Activated naive CD4-positive, alpha-beta T cell treated with anti-CD3 and anti-CD28 coated beads, Interleukin-2, amount 50 U/mL, for 72 hours (primary cell): ENCODE data around the gene PJA2. TPM values are rescaled to one million over a fixed set of nuclear protein-coding genes. Genes with fewer than 3 reads are reported as not detected.
"Not testable (repeated sequence)": the region's sequence is repeated elsewhere in the genome, so short reads cannot be mapped to it uniquely, and the experiment has no call there.

Source experiments
- ATAC-seq, 2 donors: fragments of 150-1000 bp; cut with Tn5 transposase; 2 replicates each; pipeline ENCODE4 v1.10.0; 2021; ENCODE audit warnings: mild to moderate bottlenecking in 2 of 2, moderate library complexity in 2 of 2
- DNase-seq, 2 donors: peaks; one replicate each; pipeline ENCODE4 v3.0.0; 2021 to 2022; ENCODE audit warnings: low spot score in 2 of 2
- H3K27ac Mint-ChIP-seq, 2 donors: one replicate each; pipeline ENCODE4 v1.8.0; 2022; ENCODE audit warnings: mild to moderate bottlenecking in 2 of 2, mixed read lengths in 2 of 2
- H3K36me3 Mint-ChIP-seq, 2 donors: one replicate each; pipeline ENCODE4 v1.8.0; 2022; ENCODE audit warnings: mixed read lengths in 2 of 2
- H3K9me3 Mint-ChIP-seq, 2 donors: one replicate each; pipeline ENCODE4 v1.8.0; 2022; ENCODE audit warnings: mixed read lengths in 2 of 2
- total RNA-seq, 2 donors: library from RNA; stranded (reverse); gene quantifications; one replicate each; pipeline ENCODE4 v1.2.3, GENCODE V29; 2022

The PJA2 gene
- total RNA-seq, 2 donors from 2014 or later = 63.6 to 64.5 TPM

DNA sequence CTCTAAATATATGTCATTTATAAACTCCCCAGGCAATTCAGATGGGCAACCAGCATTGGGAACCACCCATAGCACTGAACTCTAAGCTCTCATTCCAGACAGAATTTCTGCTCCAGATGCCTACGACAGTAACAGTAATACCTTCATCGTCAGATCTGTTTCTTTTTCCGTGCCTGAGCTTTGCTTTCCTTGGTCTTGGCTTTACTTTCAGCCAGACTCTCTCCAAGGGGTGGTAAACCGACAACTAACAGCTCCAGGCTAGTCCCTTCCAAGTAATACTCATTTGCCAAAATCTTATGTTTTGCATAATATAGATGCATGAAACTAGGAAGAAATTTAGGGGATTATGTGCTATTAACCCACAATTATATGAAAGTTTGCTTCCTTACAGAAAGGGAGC, 102.3 kb downstream of the PJA2 start:
- H3K9me3 Mint-ChIP-seq = no peaks in the 10 kb centered on the region
- H3K36me3 Mint-ChIP-seq = no peaks in the 10 kb centered on the region
- no peak overlapping the region for H3K27ac Mint-ChIP-seq
- no peak for ATAC-seq
- DNase-seq = no peak

GRCh38 chr5:109305352-109305751, 104.4 kb downstream of the PJA2 start:
- Mint-ChIP-seq H3K27ac (no peak overlapping the region), H3K36me3 (no peaks in the 10 kb centered on the region), H3K9me3 (no peaks in the 10 kb centered on the region)
- ATAC-seq = no peak
- no peak for DNase-seq

GRCh38 chr5:109304309-109304708, 105.5 kb downstream of the PJA2 start:
- Mint-ChIP-seq H3K27ac (no peak overlapping the region), H3K9me3 (no peaks in the 10 kb centered on the region), H3K36me3 (no peaks in the 10 kb centered on the region)
- DNase-seq = no peak
- ATAC-seq = no peak

DNA sequence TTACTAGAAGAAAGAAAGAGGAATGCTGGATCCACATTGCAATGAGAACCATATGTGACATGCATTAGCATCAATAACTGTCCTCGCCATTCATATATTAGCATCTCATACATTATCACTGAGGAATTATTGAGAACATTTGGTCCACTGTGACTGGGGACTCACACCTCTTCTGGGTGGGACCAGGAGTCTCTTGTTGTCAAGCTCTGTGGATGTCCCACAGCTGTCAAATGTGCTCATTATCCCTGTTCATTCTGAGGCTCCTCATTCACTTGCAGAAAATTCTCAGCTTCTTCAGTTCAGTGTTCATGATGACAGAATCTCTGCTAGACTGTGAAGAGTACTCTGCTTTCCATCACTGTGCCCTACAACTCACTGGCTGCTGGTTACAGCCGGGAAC, 109.4 kb downstream of the PJA2 start:
- H3K9me3 Mint-ChIP-seq = no peaks in the 10 kb centered on the region
- H3K27ac Mint-ChIP-seq = no peak overlapping the region
- no peak for ATAC-seq
- no peak for DNase-seq
- H3K36me3 Mint-ChIP-seq = no peaks in the 10 kb centered on the region

DNA sequence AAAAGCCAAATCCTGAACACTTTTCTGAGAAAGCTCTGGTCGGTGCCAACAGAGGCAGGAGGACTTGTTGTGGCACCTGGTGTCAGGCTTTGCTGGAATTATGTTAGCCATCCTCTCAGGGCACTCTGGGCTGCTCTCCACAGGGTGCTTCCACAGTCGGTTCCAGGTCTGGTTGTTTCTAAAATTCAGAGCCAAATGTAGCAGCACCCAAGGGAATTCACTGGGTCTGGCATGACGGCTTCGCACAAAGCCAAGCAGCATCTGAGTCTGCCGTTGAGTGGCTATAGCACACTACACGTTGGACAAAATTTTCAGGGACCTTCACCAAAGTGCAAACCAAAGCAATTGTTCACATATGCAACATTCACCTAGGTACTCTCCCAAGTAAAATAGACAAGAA, 110.2 kb downstream of the PJA2 start:
- Mint-ChIP-seq H3K36me3 (peaks cover 0 to 6% of the 10 kb centered on the region in 2 donors), H3K9me3 (peaks cover 0 to 2% of the 10 kb centered on the region in 2 donors), H3K27ac (no peak overlapping the region)
- DNase-seq = no peak
- no peak for ATAC-seq

GRCh38 chr5:109298794-109299193, 111.0 kb downstream of the PJA2 start:
- Mint-ChIP-seq H3K36me3 (peaks cover 0 to 10% of the 10 kb centered on the region in 2 donors), H3K9me3 (peaks cover 0 to 6% of the 10 kb centered on the region in 2 donors), H3K27ac (no peak overlapping the region)
- no peak for DNase-seq
- ATAC-seq = no peak

GRCh38 chr5:109297900-109298299, 111.9 kb downstream of the PJA2 start:
- Mint-ChIP-seq H3K9me3 (peaks cover 6% of the 10 kb centered on the region in 2 donors), H3K27ac (no peak overlapping the region), H3K36me3 (peaks cover 0 to 18% of the 10 kb centered on the region in 2 donors)
- ATAC-seq (no peak), DNase-seq (no peak)

GRCh38 chr5:109291090-109291489, 118.7 kb downstream of the PJA2 start:
- Mint-ChIP-seq H3K9me3 (peaks cover 14 to 19% of the 10 kb centered on the region in 2 donors), H3K27ac (no peak overlapping the region), H3K36me3 (peaks cover 5 to 42% of the 10 kb centered on the region in 2 donors)
- ATAC-seq (no peak), DNase-seq (no peak)

DNA sequence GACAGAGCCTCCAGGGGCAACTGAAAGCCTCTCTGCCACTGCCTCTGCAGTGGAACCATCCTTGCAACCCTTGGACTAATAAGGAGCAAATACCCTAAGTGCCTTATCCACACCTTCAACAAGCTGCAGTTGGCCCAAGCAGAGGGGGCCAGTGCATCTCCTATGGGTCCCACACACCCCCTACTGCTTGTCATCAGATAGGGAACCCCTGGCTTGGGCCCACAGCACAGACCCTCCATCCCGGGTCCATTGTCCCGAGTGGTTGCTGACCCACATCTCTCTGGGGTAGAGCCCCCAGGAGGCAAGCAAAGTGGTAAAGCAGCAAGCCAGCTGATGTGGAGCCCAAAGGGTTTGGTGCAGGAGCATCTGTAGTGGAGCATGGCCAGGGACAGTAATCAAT, 119.5 kb downstream of the PJA2 start:
- no peak overlapping the region for H3K27ac Mint-ChIP-seq
- peaks cover 14 to 51% of the 10 kb centered on the region in 2 donors for H3K36me3 Mint-ChIP-seq
- DNase-seq (no peak), ATAC-seq (no peak)
- peaks cover 21 to 27% of the 10 kb centered on the region in 2 donors for H3K9me3 Mint-ChIP-seq

- ATAC-seq, DNase-seq, H3K27ac Mint-ChIP-seq: not testable (repeated sequence)
- H3K36me3 Mint-ChIP-seq = peaks cover 28 to 34% of the 10 kb centered on the region in 2 donors
- H3K9me3 Mint-ChIP-seq = peaks cover 22 to 23% of the 10 kb centered on the region in 2 donors
Measured at GRCh38 chr5:109286628-109287027, 123.1 kb downstream of the PJA2 start.
